Activated naive CD8-positive, alpha-beta T cell treated with anti-CD3 and anti-CD28 coated beads, Interleukin-2, amount 50 U/mL, for 16 hours (primary cell): ENCODE results near the gene PWWP2B.

Experiments
- DNase-seq: peaks from one replicate; pipeline ENCODE4 v3.0.0-alpha.2; 2020; ENCODE audit warnings: low read depth, low spot score

The PWWP2B gene

GRCh38 chr10:132446195-132446581 lies 49.2 kb downstream of the PWWP2B start:
- DNase-seq: no peak

- peak; percentile 45 for DNase-seq
Observed at GRCh38 chr10:132446661-132447445, 49.9 kb downstream of the PWWP2B start.

- DNase-seq: peak; percentile 27
Observed at GRCh38 chr10:132447446-132448247, 50.6 kb downstream of the PWWP2B start.

GRCh38 chr10:132448248-132448731 lies 51.3 kb downstream of the PWWP2B start:
- DNase-seq: no peak

GRCh38 chr10:132449051-132449810 lies 52.2 kb downstream of the PWWP2B start:
- no peak for DNase-seq

- no peak for DNase-seq
Observed at GRCh38 chr10:132449811-132450181, 52.8 kb downstream of the PWWP2B start.

GRCh38 chr10:132450466-132450824 lies 53.4 kb downstream of the PWWP2B start:
- DNase-seq: no peak

- no peak for DNase-seq
Observed at GRCh38 chr10:132450825-132451505, 54.0 kb downstream of the PWWP2B start.

- DNase-seq: no peak
Observed at GRCh38 chr10:132451506-132452215, 54.7 kb downstream of the PWWP2B start.

GRCh38 chr10:132452216-132452650 lies 55.2 kb downstream of the PWWP2B start:
- DNase-seq: no peak

- peak; percentile 74 for DNase-seq
Observed at GRCh38 chr10:132452651-132453469, 55.9 kb downstream of the PWWP2B start.

- DNase-seq: no peak
Observed at GRCh38 chr10:132453470-132453861, 56.5 kb downstream of the PWWP2B start.

- no peak for DNase-seq
Observed at GRCh38 chr10:132454296-132455198, 57.5 kb downstream of the PWWP2B start.

GRCh38 chr10:132455441-132455971 lies 58.5 kb downstream of the PWWP2B start:
- DNase-seq: no peak

GRCh38 chr10:132455986-132456847 lies 59.2 kb downstream of the PWWP2B start:
- DNase-seq: no peak

- DNase-seq: no peak
Observed at GRCh38 chr10:132456881-132457280, 59.9 kb downstream of the PWWP2B start.

- no peak for DNase-seq
Observed at GRCh38 chr10:132457328-132458070, 60.5 kb downstream of the PWWP2B start.
